ENCODE measurements around the gene IRAK2. TPM values are rescaled to one million over a fixed set of nuclear protein-coding genes. Genes with fewer than 3 reads are reported as not detected.
"Not testable (repeated sequence)": the region's sequence is repeated elsewhere in the genome, so short reads cannot be mapped to it uniquely, and the experiment has no call there.

The IRAK2 gene
- total RNA-seq, 1 experiment from 2014 or later, result 0.04 TPM

DNA sequence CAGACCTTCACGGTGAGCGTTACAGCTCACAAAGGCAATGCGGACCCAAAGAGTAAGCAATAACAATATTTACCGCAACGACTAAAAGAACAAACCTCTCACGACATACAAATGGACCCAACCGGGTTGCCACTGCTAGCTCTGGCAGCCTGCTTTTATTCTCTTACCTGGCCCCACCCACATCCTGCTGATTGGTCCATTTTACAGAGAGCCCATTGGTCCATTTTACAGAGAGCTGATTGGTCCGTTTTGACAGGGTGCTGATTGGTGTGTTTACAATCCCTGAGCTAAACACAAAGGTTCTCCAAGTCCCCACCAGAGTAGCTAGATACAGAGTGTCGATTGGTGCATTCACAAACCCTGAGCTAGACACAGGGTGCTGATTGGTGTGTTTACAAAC, 28.8 kb upstream of the IRAK2 start:
- not testable (repeated sequence) for H3K4me1 ChIP-seq (ENCODE audit: low read length); H3K9ac ChIP-seq (ENCODE audit: low read length); DNase-seq; H3K36me3 ChIP-seq (ENCODE audit: insufficient read depth, low read length); H3K27me3 ChIP-seq (ENCODE audit: low read length); H3K9me2 ChIP-seq (replicated peaks; ENCODE audit: insufficient read depth, low read length); H3K4me2 ChIP-seq (ENCODE audit: low read depth, low read length, poor library complexity, severe bottlenecking); H2AFZ ChIP-seq (ENCODE audit: low read length); H3K9me3 ChIP-seq (ENCODE audit: low read length); H3K27ac ChIP-seq (ENCODE audit: low read length); H3K4me3 ChIP-seq (ENCODE audit: low read length); H3K79me2 ChIP-seq (ENCODE audit: low read length); H4K20me1 ChIP-seq (ENCODE audit: insufficient read depth, low read depth, low read length)

GRCh38 chr3:10136426-10137005, 28.2 kb upstream of the IRAK2 start:
- no peaks in the 10 kb centered on the region for H3K9me2 ChIP-seq (replicated peaks; ENCODE audit: insufficient read depth, low read length)
- H3K4me3 ChIP-seq (ENCODE audit: low read length), result no peak overlapping the region
- DNase-seq, result no peak
- no peak overlapping the region for H3K27ac ChIP-seq (ENCODE audit: low read length)
- no peaks in the 10 kb centered on the region for H3K27me3 ChIP-seq (ENCODE audit: low read length)
- no peak overlapping the region for H3K9ac ChIP-seq (ENCODE audit: low read length)
- no peaks in the 10 kb centered on the region for H4K20me1 ChIP-seq (ENCODE audit: insufficient read depth, low read depth, low read length)
- H2AFZ ChIP-seq (ENCODE audit: low read length), result no peak overlapping the region
- no peaks in the 10 kb centered on the region for H3K36me3 ChIP-seq (ENCODE audit: insufficient read depth, low read length)
- H3K79me2 ChIP-seq (ENCODE audit: low read length), result no peaks in the 10 kb centered on the region
- peaks cover 4% of the 10 kb centered on the region for H3K4me1 ChIP-seq (ENCODE audit: low read length)
- H3K9me3 ChIP-seq (ENCODE audit: low read length), result no peaks in the 10 kb centered on the region
- H3K4me2 ChIP-seq (ENCODE audit: low read depth, low read length, poor library complexity, severe bottlenecking), result no peak overlapping the region

- Histone ChIP-seq H3K4me1 (ENCODE audit: low read length) (peaks cover 4% of the 10 kb centered on the region), H3K36me3 (ENCODE audit: insufficient read depth, low read length) (no peaks in the 10 kb centered on the region), H3K79me2 (ENCODE audit: low read length) (peaks cover 5% of the 10 kb centered on the region), H4K20me1 (ENCODE audit: insufficient read depth, low read depth, low read length) (no peaks in the 10 kb centered on the region), H3K4me2 (ENCODE audit: low read depth, low read length, poor library complexity, severe bottlenecking) (no peak overlapping the region), H3K9ac (ENCODE audit: low read length) (no peak overlapping the region), H2AFZ (ENCODE audit: low read length) (no peak overlapping the region), H3K27ac (ENCODE audit: low read length) (no peak overlapping the region), H3K9me3 (ENCODE audit: low read length) (no peaks in the 10 kb centered on the region), H3K4me3 (ENCODE audit: low read length) (no peak overlapping the region), H3K27me3 (ENCODE audit: low read length) (no peaks in the 10 kb centered on the region), H3K9me2 (replicated peaks; ENCODE audit: insufficient read depth, low read length) (no peaks in the 10 kb centered on the region)
- no peak for DNase-seq
These were observed 27.5 kb upstream of the IRAK2 start for GRCh38 chr3:10137178-10137577.

DNA sequence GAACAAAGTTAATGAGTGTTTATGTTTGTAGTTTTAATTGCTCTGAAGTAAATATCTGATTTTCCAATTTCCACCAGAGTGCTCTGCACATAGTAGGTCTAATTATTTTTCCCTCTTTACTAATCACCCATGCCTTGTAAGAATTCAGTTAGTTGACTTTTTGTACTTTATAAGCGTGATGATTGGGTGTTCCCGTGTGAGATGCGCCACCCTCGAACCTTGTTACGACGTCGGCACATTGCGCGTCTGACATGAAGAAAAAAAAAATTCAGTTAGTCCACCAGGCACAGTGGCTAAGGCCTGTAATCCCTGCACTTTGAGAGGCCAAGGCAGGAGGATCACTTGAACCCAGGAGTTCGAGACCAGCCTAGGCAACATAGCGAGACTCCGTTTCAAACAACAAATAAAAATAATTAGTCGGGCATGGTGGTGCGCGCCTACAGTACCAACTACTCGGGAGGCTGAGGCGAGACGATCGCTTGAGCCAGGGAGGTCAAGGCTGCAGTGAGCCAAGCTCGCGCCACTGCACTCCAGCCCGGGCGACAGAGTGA, 23.6 kb upstream of the IRAK2 start:
- peak overlapping the region; percentile 77 for H2AFZ ChIP-seq (ENCODE audit: low read length)
- peaks cover 7% of the 10 kb centered on the region; the same call in 1 of the 2 replicates for H3K36me3 ChIP-seq (ENCODE audit: insufficient read depth, low read length)
- peak overlapping the region; percentile 50 for H3K4me2 ChIP-seq (ENCODE audit: low read depth, low read length, poor library complexity, severe bottlenecking)
- peaks cover 24% of the 10 kb centered on the region for H3K4me1 ChIP-seq (ENCODE audit: low read length)
- no peaks in the 10 kb centered on the region for H3K9me3 ChIP-seq (ENCODE audit: low read length)
- H3K79me2 ChIP-seq (ENCODE audit: low read length), result peaks cover 43% of the 10 kb centered on the region
- peak overlapping the region; percentile 83; the same call in 1 of the 2 replicates for H3K4me3 ChIP-seq (ENCODE audit: low read length)
- H3K27me3 ChIP-seq (ENCODE audit: low read length), result no peaks in the 10 kb centered on the region
- no peak for DNase-seq
- H3K9ac ChIP-seq (ENCODE audit: low read length), result peak overlapping the region; percentile 97
- H3K27ac ChIP-seq (ENCODE audit: low read length), result no peak overlapping the region
- peaks cover 17% of the 10 kb centered on the region for H4K20me1 ChIP-seq (ENCODE audit: insufficient read depth, low read depth, low read length)
- H3K9me2 ChIP-seq (replicated peaks; ENCODE audit: insufficient read depth, low read length), result no peaks in the 10 kb centered on the region

- Histone ChIP-seq H3K27me3 (ENCODE audit: low read length) (no peaks in the 10 kb centered on the region), H3K36me3 (ENCODE audit: insufficient read depth, low read length) (peaks cover 8% of the 10 kb centered on the region; the same call in 1 of the 2 replicates), H3K27ac (ENCODE audit: low read length) (peak overlapping the region; percentile 45; the same call in 1 of the 2 replicates), H3K4me1 (ENCODE audit: low read length) (peaks cover 24% of the 10 kb centered on the region), H3K4me3 (ENCODE audit: low read length) (peak overlapping the region; percentile 83), H2AFZ (ENCODE audit: low read length) (no peak overlapping the region), H3K9me2 (replicated peaks; ENCODE audit: insufficient read depth, low read length) (no peaks in the 10 kb centered on the region), H4K20me1 (ENCODE audit: insufficient read depth, low read depth, low read length) (peaks cover 17% of the 10 kb centered on the region), H3K9ac (ENCODE audit: low read length) (peak overlapping the region; percentile 97), H3K9me3 (ENCODE audit: low read length) (no peaks in the 10 kb centered on the region), H3K79me2 (ENCODE audit: low read length) (peaks cover 56% of the 10 kb centered on the region), H3K4me2 (ENCODE audit: low read depth, low read length, poor library complexity, severe bottlenecking) (peak overlapping the region; percentile 87)
- DNase-seq, result no peak
These were observed 21.8 kb upstream of the IRAK2 start for GRCh38 chr3:10142707-10143560.

DNA sequence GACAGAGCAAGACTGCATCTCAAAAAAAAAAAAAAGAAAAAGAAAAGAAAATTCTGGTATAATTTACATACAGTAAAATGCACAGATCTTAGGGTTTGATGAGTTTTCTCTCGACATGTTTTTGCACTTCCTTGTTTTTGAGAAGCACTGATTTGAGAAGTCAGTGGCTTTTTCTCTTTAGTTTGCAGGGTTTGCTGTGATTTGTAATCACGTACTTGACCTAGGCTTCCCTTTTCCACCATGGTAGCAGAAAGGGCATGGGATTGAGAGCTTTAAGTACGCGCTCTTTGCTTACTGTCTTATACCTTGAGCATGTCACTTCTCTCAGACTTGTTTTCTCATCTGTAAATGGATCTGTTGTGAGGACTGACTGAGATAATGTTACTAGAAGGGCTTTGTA, 19.0 kb upstream of the IRAK2 start:
- H3K9me2 ChIP-seq (replicated peaks; ENCODE audit: insufficient read depth, low read length), result no peaks in the 10 kb centered on the region
- H2AFZ ChIP-seq (ENCODE audit: low read length), result no peak overlapping the region
- peaks cover 24% of the 10 kb centered on the region for H3K4me1 ChIP-seq (ENCODE audit: low read length)
- peaks cover 22% of the 10 kb centered on the region; the same call in 1 of the 2 replicates for H3K36me3 ChIP-seq (ENCODE audit: insufficient read depth, low read length)
- no peaks in the 10 kb centered on the region for H3K9me3 ChIP-seq (ENCODE audit: low read length)
- H3K9ac ChIP-seq (ENCODE audit: low read length), result no peak overlapping the region
- H3K4me2 ChIP-seq (ENCODE audit: low read depth, low read length, poor library complexity, severe bottlenecking), result no peak overlapping the region
- no peak overlapping the region for H3K4me3 ChIP-seq (ENCODE audit: low read length)
- H4K20me1 ChIP-seq (ENCODE audit: insufficient read depth, low read depth, low read length), result peaks cover 17% of the 10 kb centered on the region
- H3K79me2 ChIP-seq (ENCODE audit: low read length), result peaks cover 58% of the 10 kb centered on the region
- no peak for DNase-seq
- no peaks in the 10 kb centered on the region for H3K27me3 ChIP-seq (ENCODE audit: low read length)
- no peak overlapping the region for H3K27ac ChIP-seq (ENCODE audit: low read length)

DNA sequence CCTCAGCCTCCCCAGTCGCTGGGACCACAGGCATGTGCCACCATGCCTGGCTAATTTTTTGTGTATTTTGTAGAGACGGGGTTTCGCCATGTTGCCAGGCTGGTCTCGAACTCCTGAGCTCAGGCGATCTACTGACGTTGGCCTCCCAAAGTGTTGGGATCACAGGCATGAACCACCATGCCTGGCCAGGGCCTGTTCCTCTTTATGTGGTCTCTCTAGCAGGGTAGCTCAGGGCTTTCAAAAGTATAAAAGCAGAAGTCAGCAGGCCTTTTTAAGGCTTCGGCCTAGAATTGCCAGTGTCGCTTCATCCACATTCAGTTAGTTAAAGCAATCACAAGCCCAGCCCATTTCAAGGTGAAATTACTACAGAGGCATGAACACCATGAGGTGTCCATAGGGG, 15.5 kb upstream of the IRAK2 start:
- DNase-seq, result no peak
- H3K4me1 ChIP-seq (ENCODE audit: low read length), result peaks cover under 1% of the 10 kb centered on the region
- no peaks in the 10 kb centered on the region for H3K27me3 ChIP-seq (ENCODE audit: low read length)
- H4K20me1 ChIP-seq (ENCODE audit: insufficient read depth, low read depth, low read length), result no peaks in the 10 kb centered on the region
- H3K27ac ChIP-seq (ENCODE audit: low read length), result no peak overlapping the region
- H3K9ac ChIP-seq (ENCODE audit: low read length), result no peak overlapping the region
- H2AFZ ChIP-seq (ENCODE audit: low read length), result no peak overlapping the region
- H3K36me3 ChIP-seq (ENCODE audit: insufficient read depth, low read length), result peaks cover 27% of the 10 kb centered on the region; the same call in 1 of the 2 replicates
- no peak overlapping the region for H3K4me2 ChIP-seq (ENCODE audit: low read depth, low read length, poor library complexity, severe bottlenecking)
- no peaks in the 10 kb centered on the region for H3K9me2 ChIP-seq (replicated peaks; ENCODE audit: insufficient read depth, low read length)
- no peak overlapping the region for H3K4me3 ChIP-seq (ENCODE audit: low read length)
- H3K79me2 ChIP-seq (ENCODE audit: low read length), result peaks cover 32% of the 10 kb centered on the region
- H3K9me3 ChIP-seq (ENCODE audit: low read length), result no peaks in the 10 kb centered on the region

DNA sequence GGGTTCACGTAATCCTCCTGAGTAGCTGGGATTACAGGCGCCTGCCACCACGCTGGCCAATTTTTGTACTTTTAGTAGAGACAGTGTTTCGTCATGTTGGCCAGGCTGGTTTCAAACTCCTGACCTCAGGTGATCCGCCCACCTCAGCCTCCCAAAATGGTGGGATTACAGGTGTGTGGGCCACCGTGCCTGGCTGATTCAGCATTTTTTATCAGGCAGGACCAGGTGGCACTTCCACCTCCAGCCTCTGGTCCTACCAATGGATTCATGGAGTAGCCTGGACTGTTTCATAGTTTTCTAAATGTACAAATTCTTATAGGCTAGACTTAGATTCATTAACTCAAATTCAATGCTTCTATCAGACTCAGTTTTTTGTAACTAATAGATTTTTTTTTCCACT, 13.7 kb upstream of the IRAK2 start:
- H3K27ac ChIP-seq (ENCODE audit: low read length), result no peak overlapping the region
- no peak overlapping the region for H2AFZ ChIP-seq (ENCODE audit: low read length)
- H3K27me3 ChIP-seq (ENCODE audit: low read length), result no peaks in the 10 kb centered on the region
- no peak for DNase-seq
- H3K36me3 ChIP-seq (ENCODE audit: insufficient read depth, low read length), result peaks cover 29% of the 10 kb centered on the region; the same call in 1 of the 2 replicates
- no peak overlapping the region for H3K4me2 ChIP-seq (ENCODE audit: low read depth, low read length, poor library complexity, severe bottlenecking)
- H3K9me2 ChIP-seq (replicated peaks; ENCODE audit: insufficient read depth, low read length), result no peaks in the 10 kb centered on the region
- H3K4me1 ChIP-seq (ENCODE audit: low read length), result no peaks in the 10 kb centered on the region
- H3K9me3 ChIP-seq (ENCODE audit: low read length), result no peaks in the 10 kb centered on the region
- H3K79me2 ChIP-seq (ENCODE audit: low read length), result peaks cover 15% of the 10 kb centered on the region
- H3K9ac ChIP-seq (ENCODE audit: low read length), result no peak overlapping the region
- H4K20me1 ChIP-seq (ENCODE audit: insufficient read depth, low read depth, low read length), result no peaks in the 10 kb centered on the region
- no peak overlapping the region for H3K4me3 ChIP-seq (ENCODE audit: low read length)
